H1 (cell line): ENCODE data around the gene PCYT1A. TPM values are rescaled to one million over a fixed set of nuclear protein-coding genes. Genes with fewer than 3 reads are reported as not detected.
"Not testable (repeated sequence)": the region's sequence is repeated elsewhere in the genome, so short reads cannot be mapped to it uniquely, and the experiment has no call there.

Experiments
- CTCF ChIA-PET: fragments of 300-600 bp; sonication (Branson Sonifier 250); formaldehyde crosslinking; loops from one replicate; lab custom pipeline; 2021; ENCODE audit not compliant: partially characterized antibody; lab: Charles Lee
- POLR2A ChIA-PET: fragments of 300-600 bp; sonication (Branson Sonifier 250); formaldehyde crosslinking; loops from one replicate; lab custom pipeline; 2021; ENCODE audit warnings: inconsistent platforms; ENCODE audit not compliant: partially characterized antibody; lab: Charles Lee
- DNase-seq, 2 experiments: peaks; one replicate each; pipeline versions ENCODE4 v3.0.0 to v3.0.0-alpha.2; 2010 to 2022; ENCODE audit warnings: low spot score in 2 of 2, low read depth in 1 of 2, mixed read lengths in 1 of 2
- FAIRE-seq: peaks from 2 replicates; lab custom pipeline; 2011; peaks lifted over from hg19 to GRCh38; lab: Jason Lieb, UNC
- H2AFZ ChIP-seq: 2 replicates; pipeline ENCODE4 v1.8.1; 2012; ENCODE audit warnings: low read length, inconsistent platforms
- H2AK5ac ChIP-seq: 2 replicates; pipeline ENCODE4 v1.6.1; 2013; ENCODE audit warnings: low read depth, low read length
- H2BK120ac ChIP-seq: replicated peaks from 2 replicates; pipeline ENCODE3; 2013; ENCODE audit warnings: low read depth, low read length, inconsistent platforms
- H2BK12ac ChIP-seq: 2 replicates; pipeline ENCODE4 v1.6.1; 2013; ENCODE audit warnings: low read depth, low read length
- H2BK15ac ChIP-seq: 2 replicates; pipeline ENCODE4 v1.6.1; 2013; ENCODE audit warnings: low read length
- H2BK20ac ChIP-seq: 2 replicates; pipeline ENCODE4 v1.6.1; 2013; ENCODE audit warnings: low read length
- H2BK5ac ChIP-seq: 2 replicates; pipeline ENCODE4 v1.6.1; 2013; ENCODE audit warnings: low read depth, low read length
- H3K14ac ChIP-seq: 2 replicates; pipeline ENCODE4 v1.6.1; 2013; ENCODE audit warnings: inconsistent platforms; ENCODE audit not compliant: insufficient read length
- H3K18ac ChIP-seq: 2 replicates; pipeline ENCODE4 v1.6.1; 2013; ENCODE audit warnings: low read length; ENCODE audit errors: extremely low read depth
- H3K23ac ChIP-seq: 2 replicates; pipeline ENCODE4 v1.6.1; 2013; ENCODE audit warnings: inconsistent platforms; ENCODE audit not compliant: insufficient read length
- H3K23me2 ChIP-seq: 2 replicates; pipeline ENCODE4 v1.6.1; 2013; ENCODE audit warnings: low read depth, low read length
- H3K27ac ChIP-seq: 2 replicates; pipeline ENCODE4 v1.6.1; 2011; ENCODE audit warnings: low read depth, low read length, inconsistent platforms
- H3K27me3 ChIP-seq, 4 experiments: replicated peaks in 1 of 4; 1 replicate in 1 of 4; 2 replicates in 3 of 4; pipeline versions ENCODE4 v1.6.1 to v1.8.1; 2011 to 2013; ENCODE audit warnings: low read length in 3 of 4, mild to moderate bottlenecking in 3 of 4, inconsistent platforms in 2 of 4, mixed read lengths in 2 of 4, moderate library complexity in 1 of 4; ENCODE audit not compliant: control insufficient read depth in 3 of 4, insufficient read depth in 3 of 4; ENCODE audit errors: extremely low read depth in 1 of 4
- H3K36me3 ChIP-seq, 4 experiments: 2 replicates each; pipeline versions ENCODE4 v1.6.1 to v1.8.1; 2011 to 2013; ENCODE audit warnings: mild to moderate bottlenecking in 4 of 4, low read length in 3 of 4, moderate library complexity in 2 of 4, control low read depth in 1 of 4, inconsistent platforms in 1 of 4; ENCODE audit not compliant: insufficient read depth in 4 of 4, control insufficient read depth in 2 of 4
- H3K4ac ChIP-seq: replicated peaks from 2 replicates; pipeline ENCODE3; 2013; ENCODE audit warnings: low read length, low read depth, mixed read lengths, inconsistent platforms; ENCODE audit not compliant: insufficient read length
- H3K4me1 ChIP-seq, 4 experiments: replicated peaks in 1 of 4; 1 replicate in 1 of 4; 2 replicates in 3 of 4; pipeline versions ENCODE4 v1.6.1 to v1.8.1; 2011 to 2013; ENCODE audit warnings: low read length in 3 of 4, inconsistent platforms in 2 of 4, mixed read lengths in 1 of 4; ENCODE audit not compliant: insufficient read depth in 4 of 4, control insufficient read depth in 3 of 4
- H3K4me2 ChIP-seq, 2 experiments: 2 replicates each; pipeline versions ENCODE4 v1.6.1 to v1.8.1; 2011 to 2013; ENCODE audit warnings: low read depth in 2 of 2, low read length in 2 of 2, control low read depth in 1 of 2, inconsistent platforms in 1 of 2, mild to moderate bottlenecking in 1 of 2; ENCODE audit not compliant: insufficient read depth in 1 of 2
- H3K4me3 ChIP-seq, 4 experiments: fragments of 200-600, 300-600 bp in 1 of 4; sonication (generic), shearing (Covaris generic), sonication (Bioruptor Twin) in 1 of 4; 2 replicates each; pipeline versions ENCODE4 v1.5.1 to v1.8.1; 2011 to 2016; ENCODE audit warnings: low read length in 4 of 4, low read depth in 3 of 4, control low read depth in 2 of 4, inconsistent platforms in 2 of 4, mild to moderate bottlenecking in 2 of 4, mixed read lengths in 1 of 4, moderate library complexity in 1 of 4; ENCODE audit not compliant: insufficient read depth in 2 of 4; ENCODE audit errors: extremely low read depth in 1 of 4
- H3K56ac ChIP-seq: replicated peaks from 2 replicates; pipeline ENCODE3; 2013; ENCODE audit warnings: low read depth, mild to moderate bottlenecking, mixed read lengths, low read length, inconsistent platforms; ENCODE audit not compliant: insufficient read length
- H3K79me1 ChIP-seq: 2 replicates; pipeline ENCODE4 v1.6.1; 2013; ENCODE audit warnings: low read depth, low read length, control low read depth
- H3K79me2 ChIP-seq, 2 experiments: 2 replicates each; pipeline versions ENCODE4 v1.6.1 to v1.8.1; 2012 to 2013; ENCODE audit warnings: low read length in 2 of 2, mild to moderate bottlenecking in 2 of 2, inconsistent platforms in 1 of 2; ENCODE audit not compliant: insufficient read depth in 2 of 2, control insufficient read depth in 1 of 2
- H3K9ac ChIP-seq, 4 experiments: replicated peaks in 1 of 4; 1 replicate in 1 of 4; 2 replicates in 3 of 4; pipeline versions ENCODE4 v1.6.1 to v1.8.1; 2011 to 2013; ENCODE audit warnings: low read depth in 3 of 4, low read length in 3 of 4, control low read depth in 2 of 4, mild to moderate bottlenecking in 2 of 4, moderate library complexity in 2 of 4, inconsistent platforms in 1 of 4; ENCODE audit errors: extremely low read depth in 1 of 4
- H3K9me3 ChIP-seq, 2 experiments: 2 replicates each; pipeline versions ENCODE4 v1.6.1 to v1.8.1; 2012 to 2013; ENCODE audit warnings: mild to moderate bottlenecking in 2 of 2, moderate library complexity in 2 of 2, control low read depth in 1 of 2, inconsistent platforms in 1 of 2, low read depth in 1 of 2, low read length in 1 of 2, mixed read lengths in 1 of 2; ENCODE audit not compliant: insufficient read depth in 2 of 2
- H4K20me1 ChIP-seq, 2 experiments: replicated peaks in 1 of 2; 2 replicates each; pipeline versions ENCODE3 to v1.8.1; 2011 to 2013; ENCODE audit warnings: inconsistent platforms in 2 of 2, low read length in 2 of 2, mild to moderate bottlenecking in 1 of 2; ENCODE audit not compliant: insufficient read depth in 2 of 2, control insufficient read depth in 1 of 2
- H4K5ac ChIP-seq: 2 replicates; pipeline ENCODE4 v1.6.1; 2013; ENCODE audit warnings: low read length, low read depth, mixed read lengths, inconsistent platforms; ENCODE audit not compliant: insufficient read length
- H4K8ac ChIP-seq: 2 replicates; pipeline ENCODE4 v1.8.0; 2013; ENCODE audit warnings: mild to moderate bottlenecking, moderate library complexity, low read length, inconsistent platforms; ENCODE audit not compliant: insufficient read depth; ENCODE audit errors: extremely low read depth
- H4K91ac ChIP-seq: replicated peaks from 2 replicates; pipeline ENCODE3; 2013; ENCODE audit warnings: low read length, mixed read lengths, inconsistent platforms; ENCODE audit not compliant: insufficient read length
- CBX8 ChIP-seq: fragments of 300-800, 300-1000 bp; sonication (generic); IDR thresholded peaks from 2 replicates; pipeline ENCODE4 v1.7.1; 2016; ENCODE audit warnings: low read depth, low read length, borderline replicate concordance
- CEBPB ChIP-seq: IDR thresholded peaks from 2 replicates; pipeline ENCODE4 v1.6.1; 2012; ENCODE audit warnings: low read depth, low read length
- FOSL1 ChIP-seq: IDR thresholded peaks from 2 replicates; pipeline ENCODE4 v1.6.1; 2011; ENCODE audit warnings: mild to moderate bottlenecking, low read depth, low read length, moderate library complexity; ENCODE audit not compliant: insufficient read depth
- SIX5 ChIP-seq: IDR thresholded peaks from 2 replicates; pipeline ENCODE4 v1.6.1; 2011; ENCODE audit warnings: mild to moderate bottlenecking, low read depth, low read length
- SP2 ChIP-seq: IDR thresholded peaks from 2 replicates; pipeline ENCODE4 v1.6.1; 2012; ENCODE audit warnings: mild to moderate bottlenecking, low read length, inconsistent platforms
- WGBS, 2 experiments: shearing (Covaris generic) in 1 of 2; methylation state at CpG; one replicate each; pipeline versions ENCODE4 v1.1.6 to v1.1.7; 2013 to 2015; ENCODE audit warnings: low lambda C conversion rate in 2 of 2, mixed read lengths in 2 of 2, inconsistent platforms in 1 of 2, low coverage in 1 of 2, missing lambda C conversion rate in 1 of 2; ENCODE audit not compliant: insufficient replicate concordance in 2 of 2, insufficient coverage in 1 of 2, insufficient read length in 1 of 2; ENCODE audit errors: extremely low coverage in 1 of 2, missing lambda C conversion rate in 1 of 2; 5-methylcytosine and 5-hydroxymethylcytosine counted together
- polyA plus RNA-seq, 7 experiments: library from polyadenylated mRNA; depleted of rRNA in 3 of 7; stranded (reverse) in 5 of 7; unstranded in 2 of 7; fragments of >200 nt in 5 of 7; fragments of 200-250 nt in 2 of 7; gene quantifications; 1 replicate in 5 of 7; 2 replicates in 1 of 7; 4 replicates in 1 of 7; pipeline versions ENCODE4 v1.2.1 to v1.2.3, GENCODE V29; 2011 to 2013; ENCODE audit warnings: missing spikeins in 2 of 7, mixed read lengths in 2 of 7
- total RNA-seq: library from RNA; stranded (reverse); fragmentation: NEBNext Ultra II Directional; extraction: Animal tissue kit (Norgen Biotek cat#: 25700); gene quantifications from 2 replicates; pipeline ENCODE4 v1.2.1, GENCODE V29; 2021

PCYT1A gene
- total and polyA plus RNA-seq, 2 of the 8 experiments (the other 6 are each of a cell fraction or from before 2014, with no cell fraction given): 19.9 to 31.8 TPM

DNA sequence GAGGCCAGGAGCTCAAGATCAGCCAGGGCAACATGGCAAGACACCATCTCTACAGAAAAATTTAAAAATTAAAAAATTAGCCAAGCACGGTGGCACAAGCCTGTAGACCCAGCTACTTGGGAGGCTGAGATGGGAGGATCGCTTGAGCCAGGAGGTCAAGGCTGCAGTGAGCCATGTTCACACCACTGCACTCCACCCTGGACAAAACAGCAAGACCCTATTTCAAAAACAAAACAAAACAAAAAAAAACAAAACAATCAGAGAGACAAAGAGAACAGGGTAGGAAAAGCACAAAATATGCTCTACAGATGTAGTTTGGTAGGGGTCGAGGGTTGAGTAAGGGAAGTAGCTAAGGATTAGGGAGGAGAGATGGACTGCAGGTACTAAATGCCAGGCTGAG lies 27.1 kb upstream of the PCYT1A start (continued):
- TF ChIP-seq SIX5: no peak
- TF ChIP-seq CBX8: no peak
- no peak for TF ChIP-seq FOSL1
- no peak for TF ChIP-seq CEBPB
- no peak for TF ChIP-seq SP2

DNA sequence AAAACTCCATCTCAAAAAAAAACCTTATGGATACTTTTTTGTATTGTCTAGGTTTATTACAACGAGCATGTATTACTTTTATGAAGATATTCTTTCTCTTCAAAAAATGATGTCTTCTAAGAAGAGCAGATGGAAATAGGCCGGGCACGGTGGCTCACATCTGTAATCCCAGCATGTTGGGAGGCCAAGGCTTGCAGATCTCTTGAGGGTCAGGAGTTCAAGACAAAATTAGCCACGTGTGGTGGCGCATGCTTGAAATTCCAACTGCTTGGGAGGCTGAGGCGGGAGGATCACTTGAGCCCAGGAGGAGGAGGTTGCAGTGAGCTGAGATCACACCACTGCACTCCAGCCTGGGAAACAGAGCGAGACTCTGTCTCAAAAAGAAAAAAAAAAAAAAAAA lies 26.6 kb upstream of the PCYT1A start:
- H3K9me3 ChIP-seq, H3K23me2 ChIP-seq, H2BK20ac ChIP-seq, H3K36me3 ChIP-seq, H3K27me3 ChIP-seq, H3K4me1 ChIP-seq, DNase-seq, H2BK5ac ChIP-seq, H4K8ac ChIP-seq, H3K14ac ChIP-seq, H3K18ac ChIP-seq, POLR2A ChIA-PET, H3K27ac ChIP-seq, H3K4me3 ChIP-seq, H3K56ac ChIP-seq, H3K9ac ChIP-seq, H2BK12ac ChIP-seq, H3K79me1 ChIP-seq, FAIRE-seq, H4K20me1 ChIP-seq, H3K79me2 ChIP-seq, H3K4me2 ChIP-seq, H2AFZ ChIP-seq, H3K4ac ChIP-seq, H2BK120ac ChIP-seq, H4K5ac ChIP-seq, H2BK15ac ChIP-seq, H2AK5ac ChIP-seq, H3K23ac ChIP-seq, H4K91ac ChIP-seq: not testable (repeated sequence)
- CTCF ChIA-PET: interaction anchor here (4.2 kb wide), 1 partner anchor 10 kb away, joined by 19 read pairs; no protein-coding TSS in a partner anchor
- WGBS, 2 experiments: 97% methylated on average over 6 of the region's 7 CpGs; no CpG with 5 or more reads in 1 of the 2 experiments
